Measurements from ENCODE around the gene THAP2.

THAP2 gene

GRCh38 chr12:71710276-71711125, 46.4 kb downstream of the THAP2 start:
- TF ChIP-seq CTCF (conservative IDR thresholded peaks at IDR 0.05; ENCODE audit: control insufficient read depth, insufficient read depth, low read depth, low read length) = no peak
- peak; percentile 90 for DNase-seq (ENCODE audit: low read depth)

GRCh38 chr12:71718611-71719010, 54.5 kb downstream of the THAP2 start:
- no peak overlapping the region for H3K4me3 ChIP-seq (ENCODE audit: control insufficient read depth, low read depth, low read length)
- DNase-seq (ENCODE audit: low read depth) = no peak
- TF ChIP-seq CTCF (conservative IDR thresholded peaks at IDR 0.05; ENCODE audit: control insufficient read depth, insufficient read depth, low read depth, low read length) = no peak

More at GRCh38 chr12:71710276-71711125, 46.4 kb downstream of the THAP2 start:
- H3K4me3 ChIP-seq (ENCODE audit: control insufficient read depth, low read depth, low read length) = no peak overlapping the region

GRCh38 chr12:71719647-71720370, 55.7 kb downstream of the THAP2 start:
- no peak overlapping the region for H3K4me3 ChIP-seq (ENCODE audit: control insufficient read depth, low read depth, low read length)
- peak; percentile 23 for DNase-seq (ENCODE audit: low read depth)
- TF ChIP-seq CTCF (conservative IDR thresholded peaks at IDR 0.05; ENCODE audit: control insufficient read depth, insufficient read depth, low read depth, low read length) = no peak

GRCh38 chr12:71721783-71722505, 57.8 kb downstream of the THAP2 start:
- TF ChIP-seq CTCF (conservative IDR thresholded peaks at IDR 0.05; ENCODE audit: control insufficient read depth, insufficient read depth, low read depth, low read length) = no peak
- no peak overlapping the region for H3K4me3 ChIP-seq (ENCODE audit: control insufficient read depth, low read depth, low read length)
- no peak for DNase-seq (ENCODE audit: low read depth)

GRCh38 chr12:71725011-71725410, 60.9 kb downstream of the THAP2 start:
- DNase-seq (ENCODE audit: low read depth) = peak; percentile 84

More at GRCh38 chr12:71725011-71725410, 60.9 kb downstream of the THAP2 start:
- no peak for TF ChIP-seq CTCF (conservative IDR thresholded peaks at IDR 0.05; ENCODE audit: control insufficient read depth, insufficient read depth, low read depth, low read length)
- no peak overlapping the region for H3K4me3 ChIP-seq (ENCODE audit: control insufficient read depth, low read depth, low read length)
